Stimulated activated CD4-positive, alpha-beta T cell treated with anti-CD3 and anti-CD28 coated beads, Interleukin-4, amount 100 ng/mL, for 24 hours (primary cell): ENCODE measurements around the gene GMDS.

Source experiments
- DNase-seq: peaks from one replicate; pipeline ENCODE4 v3.0.0-alpha.2; 2020

GMDS gene

DNA sequence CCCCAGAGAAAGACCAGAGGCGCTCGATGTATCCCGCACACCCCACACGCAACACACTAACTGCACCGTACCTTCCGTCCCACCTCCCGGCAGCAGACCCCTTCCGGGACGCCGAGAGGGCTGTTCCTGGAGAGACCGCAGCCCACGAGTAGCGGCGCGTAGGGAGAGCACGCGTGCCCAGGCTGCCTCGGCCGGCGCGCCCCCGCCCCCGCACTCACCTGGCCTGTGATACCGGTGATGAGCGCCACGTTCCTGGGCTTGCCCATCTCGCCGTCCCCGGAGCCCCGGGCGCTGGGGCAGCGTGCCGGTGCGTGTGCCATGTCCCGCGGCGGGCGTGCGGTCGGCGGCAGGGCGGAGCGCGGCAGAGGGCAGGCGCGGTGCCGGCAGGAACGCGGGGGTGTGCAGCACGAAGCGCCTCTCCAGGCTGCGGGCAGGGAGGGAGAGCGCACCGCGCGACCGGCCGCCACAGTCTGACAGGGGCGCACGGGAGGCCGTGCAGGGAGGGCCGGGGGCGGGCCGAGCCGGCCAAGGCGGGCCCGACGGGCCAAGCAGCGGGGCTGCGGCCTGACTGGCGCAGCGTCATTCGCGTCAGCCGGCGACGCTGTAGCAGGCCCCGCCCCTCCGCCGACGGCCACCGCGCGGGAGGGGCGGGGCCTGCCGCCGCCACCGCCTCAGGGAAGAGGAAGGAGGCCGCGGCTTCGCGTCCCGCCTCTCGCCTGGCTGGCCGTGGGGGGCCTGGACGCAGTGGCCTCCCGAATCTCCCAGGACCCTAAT lies at the start of gene GMDS:
Gene GMDS (minus strand): TSS at position 503 of the 774 bp plus-strand sequence.
- peak; percentile 80 for DNase-seq

DNA sequence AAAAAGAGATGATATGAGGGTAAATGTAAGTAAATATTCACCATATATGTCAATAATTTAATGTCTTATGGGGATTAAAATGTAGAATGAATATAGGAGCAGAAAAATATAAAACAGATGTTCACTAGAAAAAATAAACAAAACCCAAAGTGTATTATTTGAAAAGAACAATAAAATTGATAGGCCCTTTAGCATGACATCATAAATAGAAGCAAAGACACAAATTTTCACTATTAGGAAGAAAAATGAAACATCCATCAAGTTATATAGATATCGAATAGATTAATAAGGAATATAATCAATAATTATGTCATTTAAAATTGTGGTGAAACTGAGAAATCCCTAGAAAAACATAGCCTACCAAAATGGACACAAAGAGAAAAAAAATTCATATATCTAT lies 40.1 kb upstream of the GMDS start:
- DNase-seq: no peak

DNA sequence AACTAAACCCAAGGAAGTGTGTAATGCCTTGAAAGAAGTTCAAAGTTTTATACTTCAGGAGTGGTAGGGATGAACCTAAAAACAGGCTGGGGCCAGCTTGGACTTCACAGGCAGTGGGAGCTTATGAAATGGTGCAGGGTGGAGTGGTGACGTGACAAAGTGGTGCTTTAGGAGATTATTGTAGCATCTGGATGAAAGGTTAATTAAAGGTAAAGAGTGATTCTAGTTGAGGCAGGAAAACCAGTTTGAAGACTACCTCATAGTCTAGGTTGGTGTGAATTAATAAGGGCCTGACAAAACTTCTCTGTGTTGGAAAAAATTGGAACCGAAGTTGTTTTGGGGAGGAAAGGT lies 30.5 kb upstream of the GMDS start:
- no peak for DNase-seq

DNA sequence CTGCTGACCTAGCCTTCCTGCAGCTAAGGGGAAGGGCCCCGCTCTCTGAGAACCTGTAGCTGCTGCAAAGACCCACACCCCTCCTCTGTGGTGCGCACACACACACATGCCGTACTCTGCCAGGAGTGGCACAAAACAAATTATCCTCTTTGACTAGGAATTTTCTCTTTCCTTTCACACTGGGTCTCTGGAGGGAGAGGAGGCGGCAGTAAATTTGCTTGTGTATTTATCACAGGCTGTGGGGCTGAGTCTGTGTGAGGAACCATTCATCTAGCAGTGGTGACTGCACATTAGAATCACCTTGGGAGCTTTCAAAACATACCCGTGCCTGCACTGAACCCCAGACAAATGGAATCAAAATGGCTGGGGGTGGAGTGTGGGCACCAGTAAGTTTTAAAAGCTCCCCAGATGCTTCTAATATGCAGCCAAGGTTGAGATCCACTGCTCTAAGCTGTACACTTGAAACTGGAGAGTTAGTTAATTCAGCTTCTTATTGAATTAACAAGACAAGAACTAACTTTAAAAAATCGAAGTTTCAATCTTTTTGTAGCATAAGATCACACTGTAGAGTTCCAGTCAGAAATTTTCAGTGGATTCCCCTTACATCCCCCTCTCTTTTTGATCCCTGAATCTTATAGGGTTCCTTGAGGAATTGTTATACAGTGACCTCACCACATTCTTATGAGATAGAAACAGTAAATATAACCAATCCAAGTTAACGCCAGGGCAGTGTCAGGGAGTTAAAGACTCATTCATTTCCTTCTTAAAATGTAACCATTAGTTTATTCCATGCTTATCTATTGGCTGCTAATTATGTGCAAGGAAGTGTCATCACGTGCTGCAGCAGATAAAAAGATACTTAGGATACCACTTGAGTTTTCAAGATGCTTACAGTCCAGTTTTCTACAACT lies 29.8 kb upstream of the GMDS start:
- no peak for DNase-seq

DNA sequence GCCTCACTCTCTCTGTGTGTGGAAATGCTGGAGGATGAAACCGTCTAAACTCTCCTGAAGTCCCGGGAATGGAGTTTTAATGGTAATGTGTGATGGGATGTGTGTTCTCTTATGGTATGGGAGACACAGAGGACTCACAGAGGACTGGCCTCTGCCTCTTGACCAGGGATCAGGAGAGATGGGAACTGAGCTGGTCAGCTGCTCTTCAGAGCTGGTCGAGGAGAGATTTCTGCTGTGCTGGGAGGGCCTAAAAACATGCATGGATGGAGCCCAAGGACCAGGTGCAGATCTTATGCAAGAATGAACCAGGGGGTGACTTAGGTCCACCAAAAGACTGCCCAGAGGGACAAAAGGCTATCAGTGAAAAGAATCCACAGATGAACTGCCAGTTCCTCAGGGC lies 27.3 kb upstream of the GMDS start:
- no peak for DNase-seq

DNA sequence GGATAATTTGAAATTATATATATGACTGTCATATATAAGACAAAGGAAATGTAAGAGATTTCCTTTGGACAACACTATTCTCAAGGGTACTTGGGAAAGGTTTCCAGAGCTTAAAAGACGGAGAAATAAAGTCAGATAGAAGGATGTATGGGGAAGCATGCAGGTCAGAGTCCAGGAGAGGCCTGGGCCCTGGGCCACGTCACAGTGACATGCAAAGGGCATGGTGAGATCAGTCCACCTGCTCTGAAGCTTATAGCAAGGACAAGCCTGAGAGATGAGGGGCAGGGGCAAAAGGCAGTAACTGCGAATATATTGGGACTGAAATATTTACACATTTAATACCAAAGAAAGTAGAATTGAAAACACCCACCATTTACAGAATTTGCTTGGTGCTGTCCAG lies 24.6 kb upstream of the GMDS start:
- DNase-seq: no peak

DNA sequence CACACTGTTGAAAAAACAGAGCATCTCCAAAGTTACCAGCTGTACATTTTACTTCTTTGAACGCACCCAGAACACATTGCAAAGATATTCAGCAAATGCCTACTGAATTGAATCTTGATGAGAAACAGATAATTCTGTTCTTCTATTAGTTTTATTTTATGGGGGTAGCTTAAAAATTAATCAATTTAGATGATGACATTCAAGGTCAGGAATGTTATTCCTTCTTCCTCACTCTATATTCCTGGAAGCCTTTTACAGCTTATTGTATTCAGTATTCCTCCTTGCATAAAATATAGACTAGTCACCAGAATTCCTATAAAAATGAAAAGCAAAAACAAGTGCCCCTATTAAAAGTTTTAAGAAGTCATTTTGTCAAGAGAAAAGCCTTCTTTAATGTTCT lies 21.4 kb upstream of the GMDS start:
- no peak for DNase-seq

DNA sequence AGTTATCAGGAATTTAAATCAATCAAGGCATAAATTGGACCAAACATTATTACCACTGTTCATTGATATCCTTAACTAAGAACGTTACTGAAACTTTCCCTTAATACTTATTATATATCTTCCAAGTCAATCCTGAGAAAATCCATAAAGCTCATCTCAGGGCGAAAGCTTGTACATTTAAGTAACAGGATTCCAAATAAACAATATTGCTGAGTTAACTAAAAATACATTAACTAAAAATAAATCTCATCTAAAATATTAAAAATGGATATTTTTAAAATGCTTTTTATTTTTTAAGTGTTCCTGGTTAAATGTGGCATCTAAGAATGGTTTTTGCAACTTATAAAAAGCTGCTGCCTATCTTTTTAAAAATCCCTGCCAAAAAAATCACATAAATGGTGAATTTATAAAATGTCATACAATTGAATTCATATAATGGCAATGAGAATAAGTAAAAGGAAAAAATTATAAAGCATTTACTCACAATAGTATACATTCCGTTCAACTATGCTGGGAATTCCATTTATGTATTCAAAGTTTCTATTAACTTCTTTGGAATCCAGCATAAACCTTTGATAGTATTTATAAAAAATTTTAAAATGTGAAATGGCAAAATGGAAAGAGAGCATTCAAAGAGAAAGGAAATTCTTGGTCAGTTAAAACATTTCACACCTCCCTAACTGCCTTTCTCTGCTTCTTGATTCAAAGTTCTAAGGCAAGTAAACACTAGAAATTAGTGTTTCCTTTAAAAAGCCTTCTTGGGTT lies 20.8 kb upstream of the GMDS start:
- no peak for DNase-seq

DNA sequence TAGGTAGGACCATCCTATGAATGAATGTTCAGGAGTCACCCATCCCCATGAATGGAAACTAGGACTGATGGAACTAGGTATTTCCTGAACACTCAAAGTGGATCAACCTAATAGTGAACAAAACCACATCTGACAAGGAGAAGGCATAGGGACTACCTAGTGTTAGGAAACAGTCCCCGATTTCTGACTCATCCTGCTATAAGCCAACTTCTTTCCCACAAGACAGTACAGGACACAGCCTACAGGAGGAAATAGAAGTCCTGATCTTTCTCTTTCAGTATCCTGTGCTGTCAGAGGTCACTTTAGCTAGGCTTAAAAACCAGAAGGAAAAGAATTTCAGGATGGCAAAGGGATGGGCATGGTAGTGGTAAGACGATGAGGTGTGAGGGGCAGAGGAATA lies 19.5 kb upstream of the GMDS start:
- no peak for DNase-seq

DNA sequence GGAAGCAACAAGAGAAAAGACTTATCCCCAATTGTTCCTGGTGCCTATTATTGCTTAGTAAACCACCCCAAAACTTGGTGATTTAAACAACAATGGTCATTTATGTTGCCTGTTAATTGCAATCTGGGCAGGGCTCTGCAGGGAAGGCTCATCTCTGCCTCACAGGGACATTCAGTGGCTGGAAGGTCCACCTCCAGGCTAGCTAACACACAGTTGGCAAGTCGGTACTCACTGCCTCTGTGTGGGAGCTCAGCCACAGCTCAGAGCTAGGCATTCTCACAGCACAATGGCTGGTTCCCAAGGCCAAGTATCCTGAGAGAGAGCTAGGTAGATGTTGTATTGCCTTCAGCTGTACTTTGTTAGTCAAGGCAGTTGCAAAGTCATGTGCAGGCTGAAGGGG lies 18.5 kb upstream of the GMDS start:
- DNase-seq: no peak

DNA sequence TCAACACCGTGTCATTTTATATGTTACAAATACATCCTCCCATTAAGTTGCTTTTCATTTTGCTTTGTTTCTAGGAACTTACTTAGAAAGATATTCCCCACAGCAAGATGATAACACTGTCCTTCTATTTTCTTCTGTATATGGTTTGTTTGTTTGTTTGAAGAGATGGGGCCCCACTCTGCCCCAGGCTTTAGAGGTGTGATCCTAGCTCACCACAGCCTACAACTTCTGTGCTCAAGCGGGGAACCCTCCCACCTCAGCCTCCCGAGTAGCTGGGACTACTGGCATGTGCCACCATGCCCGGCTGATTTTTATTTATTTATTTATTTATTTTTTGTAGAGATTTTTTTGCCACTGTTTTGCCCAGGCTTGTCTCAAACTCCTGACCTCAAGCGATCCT lies 14.2 kb upstream of the GMDS start:
- no peak for DNase-seq

DNA sequence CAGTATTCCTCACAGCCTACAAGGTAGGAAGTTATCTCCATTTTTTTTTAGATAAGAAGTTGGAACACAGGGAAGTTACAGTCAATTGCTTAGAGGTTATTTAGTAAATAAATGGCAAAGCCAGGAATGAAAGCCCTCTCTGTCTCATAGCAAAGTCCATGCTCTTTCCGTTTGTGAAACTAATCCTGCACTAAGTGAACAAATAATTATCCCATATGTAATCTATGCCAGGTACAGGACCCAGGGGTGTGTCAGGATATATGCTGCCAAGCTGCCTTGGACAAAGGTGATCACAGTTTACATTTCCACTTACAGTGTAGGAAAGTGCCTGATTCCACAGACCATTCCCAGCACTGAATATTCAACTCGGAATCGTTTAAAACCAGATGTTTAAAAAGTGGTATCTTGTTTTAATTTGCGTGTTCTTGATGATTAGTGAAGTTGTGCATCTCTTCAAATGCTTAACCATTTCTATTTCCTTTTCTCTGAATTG lies 13.6 kb upstream of the GMDS start:
- DNase-seq: no peak

DNA sequence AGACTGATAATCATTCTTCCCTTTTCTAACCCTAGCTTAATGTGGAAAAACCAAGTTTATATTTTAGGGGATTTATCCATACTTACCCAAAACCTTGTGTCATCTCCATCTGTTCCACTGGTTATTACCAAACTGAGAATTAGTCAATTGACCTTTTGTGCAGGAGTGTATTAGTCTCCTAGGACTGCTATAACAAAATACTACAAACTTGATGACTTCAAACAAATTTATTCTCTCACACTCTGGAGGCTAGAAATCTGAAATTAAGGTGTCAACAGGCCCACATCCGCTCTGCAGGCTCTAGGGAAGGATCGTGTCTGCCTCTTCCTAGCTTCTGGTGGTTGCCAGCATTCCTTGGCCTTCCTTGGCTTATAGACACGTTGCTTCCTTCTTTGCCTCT lies 12.7 kb upstream of the GMDS start:
- DNase-seq: no peak

DNA sequence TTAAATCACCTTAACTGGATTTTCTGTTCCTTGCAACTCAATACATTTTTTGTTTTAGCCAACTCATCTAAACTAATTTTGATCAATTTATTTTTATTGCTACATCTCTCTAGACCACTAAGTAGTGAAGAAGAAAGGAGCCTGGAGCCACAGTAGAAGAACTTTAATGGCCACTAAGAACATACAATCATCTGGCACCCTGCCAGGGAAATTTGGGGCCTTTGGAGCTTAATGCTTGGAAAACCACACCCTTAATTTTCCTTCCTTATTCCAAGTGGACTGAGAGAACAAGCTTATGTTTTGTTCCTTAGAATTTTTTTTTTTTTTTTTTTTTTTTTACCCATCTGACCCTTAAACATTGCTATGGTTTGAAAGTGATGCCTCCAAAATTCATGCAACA lies 12.0 kb upstream of the GMDS start:
- DNase-seq: no peak

DNA sequence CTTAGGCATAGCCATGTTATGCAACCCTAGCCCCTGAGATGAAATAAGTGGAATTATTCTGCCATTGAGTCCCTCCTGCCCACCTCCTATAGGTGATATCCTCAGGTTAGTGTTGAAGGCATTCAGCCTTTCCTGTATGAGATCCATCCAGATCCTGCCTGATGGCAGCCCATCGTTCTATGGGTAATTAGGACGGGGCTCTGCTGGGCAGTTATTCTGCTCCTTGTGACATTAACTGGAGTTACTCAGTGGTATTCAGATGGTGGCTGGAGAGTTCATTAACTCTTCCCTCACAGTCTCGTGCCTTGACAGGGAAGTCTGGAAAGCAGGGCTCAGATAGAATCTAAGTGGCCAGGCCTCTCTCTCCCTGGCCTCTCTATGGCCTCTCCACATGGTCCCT lies 9.3 kb upstream of the GMDS start:
- no peak for DNase-seq

DNA sequence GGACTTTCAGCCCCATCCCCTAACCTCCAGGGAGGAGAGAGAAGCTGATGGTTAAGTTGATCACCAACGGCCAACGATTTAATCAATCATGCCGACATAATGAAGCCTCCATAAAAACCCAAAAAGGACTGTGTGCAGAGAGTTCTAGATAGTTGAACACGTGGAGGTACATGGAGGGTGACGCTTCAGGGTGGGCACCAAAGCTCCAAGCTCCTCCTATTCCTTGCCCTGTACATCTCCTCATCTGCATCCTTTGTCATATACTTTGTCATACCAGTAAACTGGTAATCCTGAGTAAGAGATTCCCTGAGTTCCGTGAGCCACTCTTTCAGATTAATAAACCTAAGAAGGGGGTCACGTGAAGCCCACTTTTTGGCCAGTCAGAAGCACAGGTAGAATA lies 3.7 kb upstream of the GMDS start:
- no peak for DNase-seq

DNA sequence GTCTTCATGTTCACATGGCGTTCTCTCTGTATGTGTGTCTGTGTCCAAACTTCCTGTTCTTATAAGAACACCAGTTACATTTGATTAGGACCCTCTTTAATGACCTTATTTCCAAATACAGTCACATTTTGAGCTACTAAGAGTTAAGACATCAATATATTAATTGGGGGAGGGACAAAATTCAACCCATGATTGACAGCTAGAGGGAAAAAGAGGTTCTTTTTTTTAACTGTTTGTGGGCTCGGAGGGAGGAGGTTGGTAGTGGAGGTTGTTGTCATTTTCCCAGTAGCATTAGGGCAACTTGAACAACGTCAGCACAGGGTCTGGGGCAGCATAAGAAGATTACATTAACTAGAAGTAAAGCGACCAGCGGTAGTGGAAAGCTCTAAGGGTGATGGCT lies 2.3 kb upstream of the GMDS start:
- DNase-seq: no peak

DNA sequence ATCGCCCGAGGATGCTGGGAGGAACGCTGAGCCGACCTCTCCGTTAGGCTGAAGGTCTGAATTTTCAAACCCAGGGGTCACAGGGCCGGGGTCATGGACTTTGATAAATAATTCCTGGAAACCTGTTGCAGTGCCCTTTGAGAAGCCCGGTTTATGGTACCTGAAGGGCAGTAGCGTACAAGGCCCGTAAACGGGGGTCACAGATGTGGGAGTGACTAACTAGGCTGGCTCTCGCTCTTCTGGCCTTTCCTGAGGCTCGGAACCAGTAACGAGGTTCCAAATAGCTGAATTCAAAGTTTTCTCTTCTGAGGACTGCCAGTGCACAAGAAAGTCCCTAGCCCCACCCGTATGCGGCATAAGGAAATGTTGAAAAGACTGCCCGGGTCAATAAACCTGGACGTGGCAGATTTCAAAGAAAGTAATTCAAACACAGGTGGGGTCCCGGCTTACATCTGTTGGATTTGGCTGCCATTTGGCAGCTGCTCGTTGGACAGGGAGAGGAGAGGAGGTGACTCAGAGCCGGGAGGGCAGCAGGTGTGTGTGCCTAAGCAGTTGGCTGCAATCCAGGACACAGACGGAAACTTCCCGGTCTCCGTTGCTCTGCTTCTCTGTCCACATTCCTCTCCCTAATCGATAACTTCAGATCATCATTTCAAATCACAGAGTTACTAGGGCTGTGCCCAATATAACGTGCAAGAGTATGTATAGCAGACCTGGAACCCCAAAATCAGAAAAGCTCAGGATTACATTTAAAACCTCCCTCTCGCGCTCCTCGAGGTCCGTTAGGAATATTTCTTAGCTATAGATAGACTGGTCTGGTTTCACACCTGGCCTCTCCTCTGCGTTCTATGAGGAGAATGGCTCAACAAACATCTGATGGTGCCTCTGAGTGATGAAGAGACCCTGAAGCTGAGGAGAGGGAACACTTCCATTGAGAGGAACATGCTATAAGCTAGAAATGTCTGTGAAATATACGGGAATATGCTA lies 765 bp upstream of the GMDS start:
- DNase-seq: peak; percentile 32

DNA sequence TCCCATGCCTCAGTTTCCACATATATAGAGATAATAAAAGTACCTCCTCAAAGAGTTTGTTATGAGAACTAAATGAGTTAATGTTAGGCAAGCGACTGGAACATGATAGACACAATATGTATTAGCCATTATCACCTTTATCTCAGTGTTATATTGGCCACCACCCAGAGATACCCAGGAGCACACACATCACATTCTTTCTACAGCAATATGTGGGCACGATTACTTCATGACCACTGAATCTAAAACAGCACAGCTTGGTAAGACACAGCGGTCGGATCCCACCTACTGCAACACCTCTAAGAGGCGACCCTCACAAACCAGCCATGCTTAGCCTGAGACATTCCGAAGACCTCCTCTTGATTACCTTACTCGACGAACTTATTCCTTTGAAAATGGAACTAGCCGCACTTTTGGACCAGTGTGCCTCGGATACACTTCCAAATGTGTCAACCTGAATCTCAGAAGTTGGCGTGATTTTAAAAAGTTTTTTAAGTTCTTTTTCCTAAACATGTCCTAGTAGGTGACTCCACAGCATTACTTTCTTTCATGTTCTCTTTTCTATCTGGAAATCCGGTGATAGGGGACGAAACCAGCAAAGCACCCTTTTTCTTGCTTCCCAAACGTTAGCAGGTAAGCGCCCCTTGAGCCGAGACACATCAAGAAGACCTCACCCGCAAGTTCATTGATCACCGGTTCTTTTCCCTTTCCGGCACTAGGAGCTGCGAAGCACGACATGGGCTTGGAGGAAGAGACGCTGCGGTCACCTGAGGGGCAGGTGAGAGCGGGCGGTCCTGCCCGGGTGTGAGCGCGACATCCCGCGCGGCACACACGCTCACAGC lies 923 bp downstream of the GMDS start:
- DNase-seq: no peak

DNA sequence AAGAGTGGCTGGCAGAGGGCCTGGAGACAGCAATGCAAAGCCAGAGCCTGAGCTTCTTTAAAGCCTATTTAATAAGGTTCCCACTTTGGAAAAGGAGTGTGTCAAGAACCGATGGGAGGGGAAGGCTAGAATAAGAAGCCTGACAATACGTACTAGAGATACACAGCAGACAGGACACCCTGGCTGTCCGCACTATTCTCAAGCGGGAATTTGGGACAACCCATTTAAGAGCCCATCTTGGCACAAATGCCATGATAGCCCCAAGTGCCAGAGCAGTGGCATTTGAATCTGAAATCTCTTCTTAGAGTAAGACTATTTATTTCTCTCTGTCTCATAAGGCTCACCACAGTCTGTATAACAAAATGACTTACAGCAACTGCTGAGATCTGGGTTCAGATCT lies 3.1 kb downstream of the GMDS start:
- DNase-seq: no peak

DNA sequence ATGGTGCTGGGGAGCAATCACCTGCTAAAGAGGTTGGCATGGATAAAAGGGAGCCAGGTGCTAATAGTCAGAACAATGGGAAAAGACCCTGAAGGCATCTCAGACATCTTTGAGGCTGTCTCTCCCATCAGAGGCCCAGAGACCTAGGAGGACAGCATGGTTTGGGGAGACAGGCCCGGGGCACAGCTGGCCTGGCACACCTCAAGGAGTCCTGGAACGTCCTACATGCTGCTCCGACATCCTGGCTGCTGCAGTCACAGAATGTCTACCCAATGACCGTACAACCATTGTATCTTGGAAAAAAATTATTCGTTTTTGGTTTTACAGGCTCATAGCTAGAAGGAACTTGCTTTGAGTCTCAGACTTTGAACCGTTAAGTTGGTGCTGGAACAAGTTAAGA lies 4.4 kb downstream of the GMDS start:
- DNase-seq: no peak
